ENCODE results near the gene GNPTAB.

- TF ChIP-seq CTCF (IDR thresholded peaks at IDR 0.05), result no peak
- TF ChIP-seq POLR2A (IDR thresholded peaks at IDR 0.05), result no peak
Measured at GRCh38 chr12:101838628-101839323, 8.0 kb upstream of the GNPTAB start.
